Uterus (tissue), 2 donors: ENCODE results near the gene TMEM167B.

Experiments
- POLR2A ChIP-seq, 2 donors: fragments of 450-650 bp; IDR thresholded peaks; one replicate each; pipeline ENCODE4 v1.6.1; 2016; ENCODE audit warnings: antibody characterized with exemption in 2 of 2, mild to moderate bottlenecking in 1 of 2, moderate library complexity in 1 of 2
- TF ChIP-seq, protein P1 (sequence below), 4 experiments: fragments of 200-600 bp in 2 of 4; fragments of 450-650 bp in 2 of 4; sonication (generic) in 2 of 4; IDR thresholded peaks; one replicate each; pipeline ENCODE4 v1.5.1; 2016 to 2019; ENCODE audit warnings: antibody characterized with exemption in 4 of 4, mild to moderate bottlenecking in 2 of 4, moderate library complexity in 1 of 4

DNA sequence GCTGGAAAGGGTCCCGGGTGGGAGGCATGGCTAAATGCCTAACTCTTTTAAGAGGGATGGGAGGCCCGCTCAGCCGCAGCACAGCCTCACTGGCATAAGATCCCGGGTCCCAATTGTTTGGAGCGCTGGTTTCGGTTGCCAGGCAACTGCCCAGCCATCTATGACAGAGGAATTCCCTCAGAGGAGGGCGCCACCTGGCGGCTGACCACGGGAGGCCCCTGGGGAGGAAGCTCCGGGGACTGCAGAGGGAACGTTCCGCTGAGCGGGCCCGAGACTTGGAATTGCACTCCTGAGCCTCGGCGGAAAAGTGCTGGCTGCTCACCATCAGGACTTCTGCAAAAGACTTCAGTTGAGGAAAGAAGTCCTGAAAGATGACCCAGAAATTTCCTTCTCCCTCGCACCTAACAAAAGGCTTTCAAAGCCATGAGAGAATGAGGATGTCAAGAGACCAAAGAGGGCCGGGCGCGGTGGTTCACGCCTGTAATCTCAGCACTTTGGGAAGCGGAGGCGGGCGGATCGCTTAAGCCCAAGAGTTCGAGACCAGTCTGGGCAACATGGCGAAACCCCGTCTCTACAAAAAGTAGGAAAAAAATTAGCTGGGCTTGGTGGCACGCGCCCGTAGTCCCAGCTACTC lies 22.2 kb downstream of the TMEM167B start:
- TF ChIP-seq, protein P1, sequence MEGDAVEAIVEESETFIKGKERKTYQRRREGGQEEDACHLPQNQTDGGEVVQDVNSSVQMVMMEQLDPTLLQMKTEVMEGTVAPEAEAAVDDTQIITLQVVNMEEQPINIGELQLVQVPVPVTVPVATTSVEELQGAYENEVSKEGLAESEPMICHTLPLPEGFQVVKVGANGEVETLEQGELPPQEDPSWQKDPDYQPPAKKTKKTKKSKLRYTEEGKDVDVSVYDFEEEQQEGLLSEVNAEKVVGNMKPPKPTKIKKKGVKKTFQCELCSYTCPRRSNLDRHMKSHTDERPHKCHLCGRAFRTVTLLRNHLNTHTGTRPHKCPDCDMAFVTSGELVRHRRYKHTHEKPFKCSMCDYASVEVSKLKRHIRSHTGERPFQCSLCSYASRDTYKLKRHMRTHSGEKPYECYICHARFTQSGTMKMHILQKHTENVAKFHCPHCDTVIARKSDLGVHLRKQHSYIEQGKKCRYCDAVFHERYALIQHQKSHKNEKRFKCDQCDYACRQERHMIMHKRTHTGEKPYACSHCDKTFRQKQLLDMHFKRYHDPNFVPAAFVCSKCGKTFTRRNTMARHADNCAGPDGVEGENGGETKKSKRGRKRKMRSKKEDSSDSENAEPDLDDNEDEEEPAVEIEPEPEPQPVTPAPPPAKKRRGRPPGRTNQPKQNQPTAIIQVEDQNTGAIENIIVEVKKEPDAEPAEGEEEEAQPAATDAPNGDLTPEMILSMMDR (IDR thresholded peaks at IDR 0.05), result peak; percentile 80 to 92 (median 88)
- TF ChIP-seq POLR2A (IDR thresholded peaks at IDR 0.05), result no peak
